HG03103 (cell line): ENCODE data around the gene MID1.

Source experiments
- ATAC-seq: cut with Tn5 transposase; IDR thresholded peaks from one replicate; pipeline ENCODE4 v1.9.1; 2021; ENCODE audit warnings: low read depth; ENCODE audit not compliant: unreplicated experiment

The MID1 gene, protein sequence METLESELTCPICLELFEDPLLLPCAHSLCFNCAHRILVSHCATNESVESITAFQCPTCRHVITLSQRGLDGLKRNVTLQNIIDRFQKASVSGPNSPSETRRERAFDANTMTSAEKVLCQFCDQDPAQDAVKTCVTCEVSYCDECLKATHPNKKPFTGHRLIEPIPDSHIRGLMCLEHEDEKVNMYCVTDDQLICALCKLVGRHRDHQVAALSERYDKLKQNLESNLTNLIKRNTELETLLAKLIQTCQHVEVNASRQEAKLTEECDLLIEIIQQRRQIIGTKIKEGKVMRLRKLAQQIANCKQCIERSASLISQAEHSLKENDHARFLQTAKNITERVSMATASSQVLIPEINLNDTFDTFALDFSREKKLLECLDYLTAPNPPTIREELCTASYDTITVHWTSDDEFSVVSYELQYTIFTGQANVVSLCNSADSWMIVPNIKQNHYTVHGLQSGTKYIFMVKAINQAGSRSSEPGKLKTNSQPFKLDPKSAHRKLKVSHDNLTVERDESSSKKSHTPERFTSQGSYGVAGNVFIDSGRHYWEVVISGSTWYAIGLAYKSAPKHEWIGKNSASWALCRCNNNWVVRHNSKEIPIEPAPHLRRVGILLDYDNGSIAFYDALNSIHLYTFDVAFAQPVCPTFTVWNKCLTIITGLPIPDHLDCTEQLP

DNA sequence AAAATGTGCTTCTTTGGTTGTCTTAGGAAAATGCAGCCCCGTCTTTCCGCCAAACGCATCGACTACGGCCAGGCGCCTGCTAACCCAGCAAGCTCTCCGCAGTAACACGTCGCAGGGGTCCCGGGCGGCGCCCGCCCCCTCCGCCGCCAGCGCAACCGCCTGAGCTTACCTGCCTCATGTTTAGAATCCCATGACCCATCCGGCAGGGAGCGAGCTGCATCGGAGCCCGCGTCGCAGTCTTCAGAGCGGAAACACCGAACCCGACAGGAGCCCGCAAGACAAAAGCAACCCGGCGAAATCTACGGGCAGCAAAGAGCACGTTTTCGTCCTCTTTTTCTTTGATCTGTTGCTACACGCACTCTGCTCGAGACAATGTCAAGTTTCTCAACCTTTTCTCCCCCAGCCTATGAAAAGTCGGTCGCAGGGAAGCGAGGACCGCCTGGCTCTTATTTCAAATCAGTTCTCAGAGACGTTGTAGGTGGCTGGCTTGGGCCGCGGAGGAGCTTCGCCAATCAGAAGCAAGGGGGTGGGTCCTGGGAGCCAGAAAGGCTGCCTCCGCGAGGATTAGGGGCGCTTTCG lies at the start of gene MID1:
MID1 (minus strand) TSS at position 465 of the 579 bp plus-strand sequence. CDS start 53,038 bp downstream, outside the sequence.
- ATAC-seq = no peak

DNA sequence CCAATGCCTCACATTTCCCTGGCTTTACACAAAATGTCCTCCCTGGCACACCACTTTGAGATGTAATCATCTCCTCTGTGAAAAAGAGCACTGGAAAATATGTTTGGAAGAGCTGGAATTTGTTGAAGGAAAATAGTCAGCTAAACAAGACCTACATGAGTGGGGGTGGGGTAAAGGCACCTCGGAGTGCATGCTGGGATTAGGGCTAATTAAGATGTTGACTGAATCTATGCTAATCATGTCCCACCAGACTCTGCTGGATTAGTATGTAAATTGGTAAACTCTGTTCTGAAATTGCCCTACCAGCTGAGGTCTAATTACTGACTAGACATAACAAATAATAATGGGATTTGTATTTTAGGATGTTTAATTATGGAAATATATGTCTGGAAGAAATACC lies 46.8 kb upstream of the MID1 start:
- no peak for ATAC-seq

DNA sequence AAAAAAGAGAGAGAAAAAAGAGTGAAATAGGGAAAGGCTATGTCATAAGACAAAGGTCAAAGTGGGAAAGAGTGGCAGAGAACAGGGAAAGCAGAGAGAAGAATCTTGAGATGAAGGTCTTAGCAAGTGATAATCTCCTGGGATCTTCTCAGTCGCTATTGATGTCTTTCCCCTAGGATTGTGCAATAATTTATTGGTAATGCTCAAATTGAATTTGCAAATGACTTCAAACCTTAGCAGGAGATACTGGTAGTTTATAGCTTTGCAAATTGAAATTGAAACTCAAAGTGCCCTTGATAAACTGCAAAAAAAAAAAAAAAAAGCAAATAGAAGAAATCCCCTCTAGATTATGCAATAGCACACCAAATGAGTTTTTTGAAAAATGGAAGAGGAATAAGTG lies 45.7 kb upstream of the MID1 start:
- ATAC-seq = no peak

DNA sequence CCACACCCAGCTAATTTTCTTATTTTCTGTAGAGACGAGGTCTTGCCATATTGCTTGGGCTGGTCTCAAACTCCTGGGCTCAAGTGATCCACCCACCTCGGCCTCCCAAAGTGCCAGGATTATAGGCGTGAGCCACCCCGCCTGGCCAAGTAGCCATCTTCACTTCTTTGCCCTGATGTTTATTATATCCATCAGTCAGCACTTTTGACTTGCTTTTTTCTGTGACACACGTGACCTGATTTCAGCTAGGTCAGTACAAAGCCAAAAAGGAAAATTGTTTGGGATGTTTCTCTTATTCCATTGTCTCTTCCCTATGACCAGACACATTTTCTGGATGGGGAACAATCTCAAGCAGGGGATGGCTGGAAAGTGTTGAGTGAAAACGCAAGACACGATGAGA lies 45.3 kb upstream of the MID1 start:
- no peak for ATAC-seq

DNA sequence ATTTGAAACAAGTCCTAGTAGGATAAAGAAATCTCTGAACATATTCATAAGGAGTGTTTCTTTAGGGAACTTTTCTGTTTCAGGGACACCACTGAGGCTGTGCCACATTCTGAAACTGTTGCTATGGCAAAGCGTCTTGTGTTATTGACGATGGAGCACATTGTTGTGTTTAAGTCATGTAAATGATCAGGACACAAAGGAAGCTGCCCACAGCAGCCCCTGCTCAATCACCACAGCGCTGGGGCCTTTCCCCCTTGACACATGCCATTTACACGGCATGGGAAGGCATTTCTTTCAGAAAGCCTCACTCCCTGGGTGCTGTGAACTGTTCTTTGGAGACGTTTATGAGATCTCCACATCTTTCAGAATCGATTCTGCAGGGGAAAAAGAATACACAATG lies 39.8 kb upstream of the MID1 start:
- ATAC-seq = no peak

DNA sequence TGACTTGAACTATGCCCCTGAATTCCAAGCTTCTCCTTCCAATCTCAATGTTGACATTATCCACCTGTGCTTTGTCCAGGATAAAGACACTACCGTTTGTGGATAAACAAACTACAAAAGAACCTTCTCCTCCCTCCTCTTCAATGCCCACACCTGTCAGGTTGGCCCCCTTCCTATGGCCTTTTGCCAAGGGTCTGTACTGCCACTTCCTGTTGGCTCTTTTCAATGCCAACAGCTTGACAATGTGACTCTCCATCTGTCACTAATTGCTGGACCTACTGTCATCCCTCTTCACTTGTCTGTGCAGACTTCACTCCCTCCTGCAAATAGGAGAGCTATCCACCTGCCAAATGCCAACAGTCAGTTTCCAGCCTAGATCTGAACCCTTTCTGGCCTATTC lies 35.8 kb upstream of the MID1 start:
- ATAC-seq = no peak

DNA sequence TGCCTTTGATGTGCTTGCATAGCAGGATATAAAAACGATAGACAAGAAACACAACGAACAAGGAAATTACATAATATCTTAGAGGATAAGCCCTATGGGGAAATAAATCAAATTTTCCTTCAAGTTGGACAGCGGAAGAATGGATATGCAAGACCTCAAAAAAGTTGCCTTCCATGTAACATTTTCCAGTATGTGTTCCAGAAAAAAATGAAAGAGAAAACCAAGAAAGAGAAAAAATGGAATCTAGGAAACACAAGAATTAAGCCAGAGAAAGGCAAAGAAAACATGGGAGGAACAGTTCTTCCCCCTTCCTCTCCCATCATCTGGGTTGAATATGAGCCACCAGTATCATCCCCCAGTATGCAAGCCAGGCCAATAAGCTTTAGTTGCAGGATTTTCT lies 34.6 kb upstream of the MID1 start:
- no peak for ATAC-seq

DNA sequence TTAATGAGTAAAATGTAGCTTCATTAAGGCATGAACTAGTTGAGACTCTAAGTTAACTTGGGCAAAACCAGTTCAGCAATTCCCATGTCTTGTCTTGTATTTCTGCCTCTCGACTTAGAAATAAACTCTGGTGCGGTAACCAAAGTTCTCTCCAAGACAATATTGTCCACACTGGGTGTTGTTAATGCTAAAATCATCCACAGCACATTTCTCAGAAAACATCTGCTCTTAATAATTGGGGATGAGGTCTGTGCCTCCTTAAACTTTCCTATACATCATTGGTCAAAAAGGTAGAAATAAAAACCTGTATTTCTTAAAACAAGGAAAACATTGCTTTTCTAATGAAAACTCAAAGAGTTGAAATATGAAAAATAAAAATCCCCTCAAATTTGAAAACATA lies 32.9 kb upstream of the MID1 start:
- no peak for ATAC-seq

DNA sequence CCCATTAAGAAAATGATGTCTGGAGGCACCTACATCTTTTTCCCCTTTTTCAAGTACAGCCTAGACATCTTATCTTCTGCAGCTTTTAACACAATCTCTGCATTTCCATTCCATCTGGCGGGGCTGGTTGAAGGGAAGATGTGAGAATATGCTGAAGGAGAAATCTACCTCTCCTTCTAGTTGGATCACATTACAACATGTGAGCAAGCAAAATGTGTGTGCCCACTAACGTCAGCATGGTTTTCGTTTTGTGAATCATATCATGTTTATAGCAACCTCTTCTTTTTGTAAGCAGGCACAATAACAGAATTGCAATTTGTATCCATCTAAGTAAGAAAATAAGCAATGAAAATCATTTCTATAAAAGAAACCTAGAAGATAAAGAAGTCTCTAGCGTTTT lies 28.9 kb upstream of the MID1 start:
- ATAC-seq = no peak

DNA sequence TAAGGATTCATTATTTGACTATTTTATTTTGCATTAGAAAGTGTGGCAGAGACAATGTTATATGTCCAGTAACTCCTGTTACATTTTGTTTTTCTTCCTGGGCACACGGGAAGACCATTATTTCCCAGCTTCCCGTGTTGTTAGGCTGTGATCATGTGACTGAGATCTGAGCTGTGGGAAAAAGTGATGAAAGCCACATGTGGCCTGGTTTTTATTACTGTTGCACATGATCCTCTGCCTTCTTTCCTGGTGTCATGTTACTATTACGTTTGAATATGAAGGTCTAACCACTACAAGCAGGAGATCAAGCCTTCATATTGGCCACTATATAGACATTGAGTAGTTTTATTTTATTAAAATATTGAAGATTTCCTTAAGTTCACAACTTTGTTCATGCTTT lies 28.2 kb upstream of the MID1 start:
- no peak for ATAC-seq

DNA sequence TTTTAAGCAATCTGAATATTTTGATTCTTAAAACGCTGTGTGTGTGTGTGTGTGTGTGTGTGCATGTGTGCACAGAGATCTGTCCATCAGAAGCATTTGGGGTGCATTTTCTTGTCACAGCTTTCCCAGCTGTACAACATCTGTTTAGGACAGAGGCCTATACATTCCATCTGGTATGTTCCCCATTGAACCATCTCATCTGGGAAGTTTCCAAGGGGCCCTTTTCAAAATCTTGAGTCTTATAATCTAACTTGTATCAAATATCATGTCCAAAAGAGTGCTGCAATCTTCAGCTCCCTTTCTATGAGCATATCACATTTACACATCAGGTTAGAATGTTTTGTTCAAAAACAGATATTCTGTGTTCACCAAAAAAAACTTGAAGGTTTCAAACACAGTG lies 16.5 kb upstream of the MID1 start:
- ATAC-seq = no peak

DNA sequence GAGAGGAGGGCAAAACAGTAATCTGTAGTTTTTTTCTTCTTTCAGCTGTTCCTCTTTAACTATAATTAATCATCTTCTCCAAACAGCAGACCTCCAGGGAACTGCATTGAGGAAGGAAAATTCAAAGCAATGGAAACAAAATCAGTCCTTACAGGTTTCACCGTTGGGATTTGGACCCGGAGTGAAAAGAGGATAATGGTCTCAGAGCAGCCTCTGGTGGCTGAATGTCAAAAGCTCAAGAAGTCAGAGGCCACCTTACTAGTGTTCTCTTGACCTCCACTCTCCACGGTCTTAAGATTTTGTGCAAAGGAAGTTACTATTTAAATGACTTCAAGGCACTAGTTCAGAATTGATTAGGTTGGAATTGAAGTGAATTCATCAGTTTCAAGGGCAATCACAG lies 16.0 kb upstream of the MID1 start:
- ATAC-seq = no peak

DNA sequence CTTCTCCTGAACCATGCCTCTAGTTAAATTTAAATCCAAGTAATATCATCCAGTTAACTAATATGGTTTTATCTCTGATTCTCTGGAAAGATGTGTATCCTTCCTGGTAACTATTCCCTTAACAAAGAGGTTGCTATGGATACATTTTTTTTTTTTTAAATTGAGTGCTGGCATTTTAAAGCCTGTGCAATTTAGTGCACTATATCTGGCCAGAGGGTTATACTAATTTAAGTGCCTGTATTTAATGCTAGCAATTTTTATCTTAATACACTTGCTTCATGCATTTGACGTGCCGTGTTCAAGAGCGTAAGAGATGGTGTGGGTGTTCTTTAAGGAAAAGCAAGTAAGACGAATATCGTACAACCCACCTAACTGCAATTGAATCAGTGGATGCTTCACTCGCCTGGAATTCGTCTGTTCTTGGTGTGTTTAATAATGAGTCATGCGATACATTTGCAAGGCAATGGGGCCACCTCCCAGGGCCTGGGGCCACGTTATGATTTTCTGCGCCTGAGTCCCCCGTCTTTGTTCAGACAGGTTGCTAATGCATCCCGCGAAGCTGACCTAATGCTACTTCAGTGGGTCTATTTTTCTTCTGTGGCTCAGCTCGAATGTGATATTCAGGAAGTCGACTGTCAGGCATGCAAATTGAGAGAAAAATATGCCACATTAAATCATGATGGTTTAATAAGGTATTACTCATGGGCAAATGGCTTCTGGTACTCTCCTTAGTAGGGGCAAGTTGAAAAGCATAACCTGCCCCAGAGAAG lies 14.2 kb upstream of the MID1 start:
- ATAC-seq = no peak

DNA sequence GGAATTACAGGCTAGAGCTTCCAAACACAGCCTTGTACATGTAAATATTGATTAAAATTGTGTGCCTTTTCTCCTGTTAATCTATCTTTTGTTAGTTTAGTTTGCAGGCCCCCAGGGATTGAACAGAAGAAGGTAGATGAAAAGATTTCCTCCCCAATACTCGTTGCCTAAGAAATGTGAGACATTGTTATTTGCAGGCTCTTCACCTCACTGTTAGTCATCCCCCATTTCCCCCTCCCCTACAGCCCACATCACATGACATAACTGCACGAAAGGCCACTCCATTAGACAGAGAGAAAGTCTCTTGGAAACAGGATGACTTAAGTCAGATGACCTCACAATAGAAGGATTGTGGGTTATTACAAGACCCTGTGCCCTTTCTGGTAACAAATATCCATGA lies 13.3 kb upstream of the MID1 start:
- ATAC-seq = no peak

DNA sequence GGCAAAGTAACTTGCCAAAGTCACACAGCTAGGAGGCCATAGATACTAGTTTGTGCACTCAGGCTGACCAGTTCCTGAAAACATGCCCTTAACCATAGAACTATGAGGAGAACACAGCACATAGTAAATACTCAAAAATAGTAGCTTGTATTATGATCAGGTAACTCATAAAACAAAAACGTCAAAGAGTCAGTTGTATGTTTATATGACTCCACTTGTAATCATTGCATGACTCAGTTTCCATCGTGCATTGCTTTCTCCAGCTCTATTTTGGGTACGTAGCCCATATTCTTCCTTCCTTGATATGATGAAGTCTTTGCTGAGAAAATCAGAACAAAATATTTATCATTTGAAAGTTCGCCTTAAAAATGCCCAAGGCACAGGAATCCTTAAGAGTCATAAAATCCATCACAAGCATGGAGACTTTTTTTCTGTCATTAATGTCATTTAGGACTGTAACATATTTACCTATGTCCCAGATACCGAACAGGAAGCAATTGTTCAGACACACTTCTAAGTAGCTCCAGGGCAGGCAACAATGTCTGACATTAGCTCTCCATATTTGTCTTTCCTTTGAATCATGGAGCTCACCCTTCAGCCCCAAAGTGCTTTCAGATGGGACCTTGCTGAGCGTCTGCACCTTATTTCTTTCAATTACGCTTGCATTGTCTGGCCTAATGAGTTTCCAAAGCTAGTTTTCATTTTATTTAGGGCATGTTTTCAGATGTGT lies 11.2 kb upstream of the MID1 start:
- ATAC-seq = no peak

DNA sequence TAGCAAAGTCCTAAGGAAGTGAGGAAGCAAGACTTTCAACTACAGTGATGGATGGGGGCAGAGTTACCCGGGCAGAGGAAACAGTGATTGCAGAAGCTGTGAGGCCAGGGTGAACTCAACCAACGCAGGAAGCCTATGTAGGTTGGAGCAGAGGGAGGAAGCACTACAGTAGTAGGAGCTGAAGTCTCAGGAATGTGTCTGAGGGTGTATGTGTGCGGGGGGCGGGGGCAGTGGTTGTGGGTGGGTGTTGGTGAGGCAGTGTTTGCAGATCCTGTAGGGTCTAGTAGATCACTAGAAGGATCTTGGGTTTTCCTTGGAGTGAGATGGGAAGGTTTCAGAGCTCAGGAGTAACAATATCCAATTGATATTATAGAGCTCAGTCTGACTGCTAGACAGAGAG lies 9.9 kb upstream of the MID1 start:
- ATAC-seq = no peak

DNA sequence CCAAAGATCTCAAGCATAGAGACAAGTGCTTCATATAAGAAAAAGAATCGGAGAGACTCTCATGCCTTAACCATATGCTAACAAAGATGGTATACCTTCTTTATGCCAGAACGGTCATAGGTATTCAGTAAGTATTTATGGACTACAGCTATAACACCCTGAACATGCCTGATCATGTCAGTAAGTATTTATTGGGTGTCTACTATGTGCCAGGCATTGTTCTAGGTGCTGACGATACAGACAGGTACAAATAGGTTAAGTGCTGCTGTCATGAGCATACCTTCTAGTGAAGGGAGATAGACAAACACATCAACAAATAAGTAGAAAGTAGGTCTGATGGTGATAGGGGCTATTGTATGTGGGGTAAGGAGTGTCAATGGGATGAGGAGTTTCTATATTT lies 9.5 kb upstream of the MID1 start:
- ATAC-seq = no peak

DNA sequence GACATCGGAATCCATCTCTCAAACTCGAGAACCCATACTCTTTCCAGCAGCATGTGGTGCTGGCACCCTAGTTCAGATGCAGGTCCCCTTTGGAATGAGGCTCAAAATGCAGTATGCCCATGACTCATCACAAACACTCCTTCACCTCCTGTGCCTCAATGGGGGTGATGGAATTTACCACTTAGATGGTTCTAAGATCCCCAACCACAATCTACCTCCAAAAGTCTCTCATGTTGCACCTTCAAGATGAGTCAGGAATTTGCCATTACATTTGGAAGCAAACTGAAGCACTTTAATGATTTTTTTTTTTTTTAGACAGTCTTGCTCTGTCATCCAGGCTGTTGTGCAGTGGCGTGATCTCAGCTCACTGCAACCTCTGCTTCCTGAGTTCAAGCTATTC lies 8.5 kb upstream of the MID1 start:
- ATAC-seq = no peak

DNA sequence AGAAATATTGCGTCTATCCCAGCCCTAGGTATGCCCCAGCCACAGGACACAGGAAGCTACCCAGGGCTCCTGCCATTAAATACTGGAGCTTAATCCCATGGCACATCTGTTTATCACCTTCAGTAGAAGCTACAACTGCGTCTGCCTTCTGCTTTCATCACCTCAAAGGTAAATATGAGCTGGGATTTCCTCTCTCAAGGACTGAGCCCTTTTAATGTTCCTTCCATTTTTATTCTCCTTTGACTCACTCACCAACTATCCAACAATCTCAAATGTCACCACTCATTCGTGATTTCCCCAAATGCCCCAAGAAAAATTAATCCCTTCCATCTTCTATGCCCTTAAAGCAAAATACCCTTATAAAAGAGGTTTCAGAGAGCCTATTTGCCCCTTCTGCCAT lies 1.8 kb upstream of the MID1 start:
- no peak for ATAC-seq

DNA sequence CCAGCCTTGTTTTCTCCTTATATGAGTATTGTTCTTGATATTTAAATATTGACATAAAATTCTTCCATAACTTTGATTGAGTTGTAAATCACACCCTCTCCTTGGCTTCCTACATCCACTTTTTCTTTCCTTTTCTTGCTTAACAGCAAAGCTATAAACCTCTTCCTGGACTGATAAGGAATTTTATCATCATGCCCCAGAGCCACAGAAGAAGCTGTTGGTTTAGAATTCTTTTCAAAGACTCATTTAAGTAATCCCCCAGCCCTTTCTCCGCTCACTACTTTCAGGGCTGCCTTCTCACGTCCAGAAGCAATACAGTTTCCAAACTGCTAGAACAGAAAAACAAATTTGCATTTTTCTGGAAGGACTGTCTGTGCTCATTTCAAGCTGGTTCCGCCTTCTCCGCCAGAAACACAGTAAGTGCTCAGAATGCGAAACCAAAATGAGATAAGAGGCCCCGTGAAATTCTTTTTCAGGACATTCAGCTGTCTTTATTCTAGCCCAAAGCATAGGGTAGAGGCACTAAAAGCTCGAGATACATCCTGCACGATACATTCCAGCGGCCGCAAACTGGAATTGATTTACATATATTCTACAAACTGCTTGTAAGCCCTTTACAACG lies 849 bp downstream of the MID1 start:
- ATAC-seq = no peak
